Measurements from ENCODE around the gene RPP25L. TPM values are rescaled to one million over a fixed set of nuclear protein-coding genes. Genes with fewer than 3 reads are reported as not detected.

The RPP25L gene
- total RNA-seq, 1 donor from 2014 or later, result 24.5 TPM

DNA sequence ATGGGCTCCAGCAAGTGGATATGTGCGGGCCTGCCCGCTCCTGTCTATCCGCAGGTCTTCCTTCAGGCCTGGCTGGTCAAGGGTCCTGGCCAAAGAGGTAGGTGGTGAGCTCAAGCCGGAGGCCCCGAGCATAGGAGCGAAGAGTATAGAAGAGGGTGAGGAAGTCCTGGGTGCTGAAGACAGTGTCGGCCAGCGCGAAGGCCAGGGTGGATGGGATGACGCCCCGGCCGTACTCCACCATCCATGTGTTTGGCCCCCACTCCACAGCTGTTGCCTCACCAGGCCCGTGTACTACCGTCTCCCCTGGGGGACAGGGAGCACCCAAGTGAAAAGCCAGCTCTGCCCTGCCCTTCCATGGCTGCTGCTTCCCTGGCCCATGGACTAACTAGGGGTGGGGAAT lies 23.7 kb upstream of the RPP25L start:
- Mint-ChIP-seq H3K4me3 (peak overlapping the region; percentile 52), H3K27ac (no peak overlapping the region), H3K27me3 (ENCODE audit: low read depth) (peaks cover 23% of the 10 kb centered on the region), H3K36me3 (peaks cover 2% of the 10 kb centered on the region), H3K4me1 (peaks cover 24% of the 10 kb centered on the region), H3K9me3 (no peaks in the 10 kb centered on the region)
- DNase-seq (ENCODE audit: low spot score in 2 of 2, unreplicated experiment in 2 of 2), result no peak
- no peak for TF ChIP-seq CTCF (IDR thresholded peaks at IDR 0.05; ENCODE audit: unreplicated experiment)

GRCh38 chr9:34634551-34635248 lies 22.8 kb upstream of the RPP25L start:
- Mint-ChIP-seq H3K4me3 (no peak overlapping the region), H3K27ac (no peak overlapping the region), H3K27me3 (ENCODE audit: low read depth) (peaks cover 31% of the 10 kb centered on the region), H3K36me3 (peaks cover 2% of the 10 kb centered on the region), H3K9me3 (no peaks in the 10 kb centered on the region), H3K4me1 (peaks cover 24% of the 10 kb centered on the region)
- no peak for TF ChIP-seq CTCF (IDR thresholded peaks at IDR 0.05; ENCODE audit: unreplicated experiment)
- DNase-seq (ENCODE audit: low spot score in 2 of 2, unreplicated experiment in 2 of 2), result no peak

DNA sequence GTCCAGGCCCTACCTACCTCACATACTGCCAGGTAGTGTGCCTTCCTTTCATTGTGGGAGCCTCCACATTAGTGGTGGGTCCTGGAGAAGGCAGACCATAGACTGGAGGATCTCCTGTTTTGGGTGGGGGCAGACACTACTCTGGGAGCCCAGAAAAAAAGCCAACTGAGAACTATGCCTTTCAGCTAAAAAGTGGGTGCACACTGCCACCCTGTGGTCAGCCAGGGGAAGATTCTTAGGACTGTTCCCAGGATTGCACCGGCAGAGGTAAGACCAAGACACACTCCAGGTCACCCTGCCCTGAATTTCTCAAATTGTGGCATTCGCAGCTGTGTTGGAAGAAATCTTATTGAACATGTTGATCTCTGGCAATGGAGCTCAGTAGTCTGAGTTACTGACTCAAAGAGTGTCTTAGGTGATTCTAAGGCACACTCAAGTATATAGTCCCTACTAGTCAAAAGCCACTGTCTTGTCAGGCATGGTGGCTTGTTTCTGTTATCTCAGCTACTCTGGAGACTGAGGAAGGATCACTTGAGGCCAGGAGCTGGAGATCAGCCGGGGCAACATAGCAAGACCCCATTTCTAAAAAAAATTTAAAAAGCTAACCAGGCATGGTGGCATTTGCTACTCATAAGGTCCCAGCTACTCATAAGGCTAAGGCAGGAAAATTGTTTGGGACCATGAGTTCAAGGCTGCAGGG lies 22.1 kb upstream of the RPP25L start:
- Mint-ChIP-seq H3K4me1 (peaks cover 28% of the 10 kb centered on the region), H3K27me3 (ENCODE audit: low read depth) (peaks cover 38% of the 10 kb centered on the region), H3K9me3 (no peaks in the 10 kb centered on the region), H3K4me3 (no peak overlapping the region), H3K36me3 (peaks cover 2% of the 10 kb centered on the region), H3K27ac (no peak overlapping the region)
- peak in 1 of 2 experiments; percentile 74 for DNase-seq (ENCODE audit: low spot score in 2 of 2, unreplicated experiment in 2 of 2)
- peak; percentile 86 for TF ChIP-seq CTCF (IDR thresholded peaks at IDR 0.05; ENCODE audit: unreplicated experiment)

DNA sequence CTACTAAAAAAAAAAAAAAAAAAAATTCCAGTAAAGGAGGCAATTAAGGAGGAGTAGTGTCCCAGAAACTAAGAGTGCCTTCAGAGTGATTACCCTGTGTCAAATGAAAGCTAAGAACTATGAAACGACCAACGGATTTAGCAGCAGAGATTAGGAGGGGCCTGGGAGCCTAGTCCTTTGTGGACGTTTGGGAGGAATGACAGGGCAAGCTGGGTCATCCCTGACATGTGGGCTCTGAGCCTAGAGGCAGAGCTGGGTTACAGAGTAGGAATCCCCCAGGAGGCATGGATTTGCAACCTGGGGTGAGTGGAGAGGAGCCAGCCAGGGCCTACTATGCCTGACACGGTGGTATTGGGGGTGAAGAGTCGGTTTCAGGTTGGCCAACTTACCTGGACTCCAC lies 21.3 kb upstream of the RPP25L start:
- TF ChIP-seq CTCF (IDR thresholded peaks at IDR 0.05; ENCODE audit: unreplicated experiment), result no peak
- peaks cover 2% of the 10 kb centered on the region for H3K36me3 Mint-ChIP-seq
- no peak overlapping the region for H3K4me3 Mint-ChIP-seq
- no peak overlapping the region for H3K27ac Mint-ChIP-seq
- H3K27me3 Mint-ChIP-seq (ENCODE audit: low read depth), result peaks cover 44% of the 10 kb centered on the region
- DNase-seq (ENCODE audit: low spot score in 2 of 2, unreplicated experiment in 2 of 2), result no peak
- no peaks in the 10 kb centered on the region for H3K9me3 Mint-ChIP-seq
- peaks cover 27% of the 10 kb centered on the region for H3K4me1 Mint-ChIP-seq

GRCh38 chr9:34630402-34631154 lies 18.7 kb upstream of the RPP25L start:
- H3K27ac Mint-ChIP-seq, result no peak overlapping the region
- H3K4me3 Mint-ChIP-seq, result no peak overlapping the region
- H3K9me3 Mint-ChIP-seq, result no peaks in the 10 kb centered on the region
- H3K27me3 Mint-ChIP-seq (ENCODE audit: low read depth), result peaks cover 70% of the 10 kb centered on the region
- peaks cover 2% of the 10 kb centered on the region for H3K36me3 Mint-ChIP-seq
- no peak for DNase-seq (ENCODE audit: low spot score in 2 of 2, unreplicated experiment in 2 of 2)
- H3K4me1 Mint-ChIP-seq, result peaks cover 12% of the 10 kb centered on the region
- TF ChIP-seq CTCF (IDR thresholded peaks at IDR 0.05; ENCODE audit: unreplicated experiment), result no peak

All from mesothelial cell of epicardium (in vitro differentiated cells).